K562 (cell line): ENCODE results near the gene WASF2. TPM values are rescaled to one million over a fixed set of nuclear protein-coding genes. Genes with fewer than 3 reads are reported as not detected.

Experiments used
- CHD7 ChIP-seq: fragments of 200-600 bp; sonication (generic); IDR thresholded peaks from one replicate; pipeline ENCODE4 v1.6.1; 2012; ENCODE audit warnings: mild to moderate bottlenecking, low read depth, low read length, inconsistent platforms
- DLX4 ChIP-seq: fragments of 250-450 bp; sonication (Bioruptor Pico); IDR thresholded peaks from 2 replicates; pipeline ENCODE4 v1.6.1; 2021; ENCODE audit warnings: mild to moderate bottlenecking
- POU5F1 ChIP-seq: fragments of 150-350 bp; IDR thresholded peaks from 2 replicates; pipeline ENCODE4 v1.6.1; 2014; ENCODE audit warnings: borderline replicate concordance, low read length, low read depth, mild to moderate bottlenecking; ENCODE audit not compliant: partially characterized antibody
- PRDM10 ChIP-seq: fragments of 450-650 bp; IDR thresholded peaks from 2 replicates; pipeline ENCODE4 v1.6.1; 2018; ENCODE audit not compliant: partially characterized antibody
- RBM17 ChIP-seq: fragments of 200-400 bp; formaldehyde crosslinking; IDR thresholded peaks from 2 replicates; pipeline ENCODE4 v1.6.1; 2017; ENCODE audit warnings: low read depth, mild to moderate bottlenecking, low read length, borderline replicate concordance
- ZFX ChIP-seq: sonication (generic); formaldehyde crosslinking; IDR thresholded peaks from 2 replicates; pipeline ENCODE4 v1.8.0; 2022; ENCODE audit warnings: mild to moderate bottlenecking, missing genetic modification reagents, moderate library complexity
- ZNF174 ChIP-seq: fragments of 250-450 bp; sonication (Bioruptor Pico); IDR thresholded peaks from 2 replicates; pipeline ENCODE4 v1.4.0; 2020; ENCODE audit warnings: mild to moderate bottlenecking
- ZNF311 ChIP-seq: fragments of 250-450 bp; sonication (Bioruptor Pico); IDR thresholded peaks from 2 replicates; pipeline ENCODE4 v1.4.0; 2020; ENCODE audit warnings: mild to moderate bottlenecking, moderate library complexity
- polyA plus RNA-seq, 8 experiments: library from polyadenylated mRNA; depleted of rRNA in 4 of 8; stranded (reverse) in 5 of 8; unstranded in 3 of 8; fragments of >200 nt; fragmentation: Nextera tagmentation in 2 of 8; fragmentation: Illumina TruSeq in 1 of 8; extraction: Ambion mirVana in 2 of 8; extraction: Trizol in 1 of 8; gene quantifications; 2 replicates each; pipeline versions ENCODE4 v1.2.1 to v1.2.3, GENCODE V29; 2011 to 2014; ENCODE audit warnings: inconsistent platforms in 1 of 8, missing spikeins in 1 of 8
- total RNA-seq, 7 experiments: library from RNA; depleted of rRNA in 6 of 7; stranded (reverse); fragments of >200 nt in 6 of 7; fragmentation: Illumina TruSeq in 2 of 7; extraction: Trizol in 2 of 7; gene quantifications; 2 replicates each; pipeline versions ENCODE4 v1.2.1 to v1.2.3, GENCODE V29; 2011 to 2021; ENCODE audit warnings: low replicate concordance in 1 of 7
- TF ChIP-seq, protein P1 (sequence below), 3 experiments: IDR thresholded peaks in 2 of 3; conservative IDR thresholded peaks in 1 of 3; 2 replicates each; pipeline ENCODE4 v1.5.1; 2011 to 2012; ENCODE audit warnings: low read length in 3 of 3, mild to moderate bottlenecking in 3 of 3, control low read depth in 2 of 3, improper control_type of control experiment in 1 of 3, inconsistent platforms in 1 of 3, low read depth in 1 of 3, mixed read lengths in 1 of 3, moderate library complexity in 1 of 3; ENCODE audit not compliant: insufficient read depth in 2 of 3

Gene WASF2
- total and polyA plus RNA-seq, 9 of the 15 experiments (the other 6 are each of a cell fraction or from before 2014, with no cell fraction given) = 8.2 to 163 (median 31.2) TPM

GRCh38 chr1:27513528-27513927 lies 23.6 kb upstream of the WASF2 start (continued):
- TF ChIP-seq PRDM10 (peak; percentile 83), CHD7 (no peak), ZFX (CRISPR knock-in tag) (peak; percentile 53), ZNF174 (CRISPR knock-in tag) (no peak), RBM17 (no peak), DLX4 (CRISPR knock-in tag) (no peak), ZNF311 (CRISPR knock-in tag) (no peak), POU5F1 (no peak)
- TF ChIP-seq, protein P1, sequence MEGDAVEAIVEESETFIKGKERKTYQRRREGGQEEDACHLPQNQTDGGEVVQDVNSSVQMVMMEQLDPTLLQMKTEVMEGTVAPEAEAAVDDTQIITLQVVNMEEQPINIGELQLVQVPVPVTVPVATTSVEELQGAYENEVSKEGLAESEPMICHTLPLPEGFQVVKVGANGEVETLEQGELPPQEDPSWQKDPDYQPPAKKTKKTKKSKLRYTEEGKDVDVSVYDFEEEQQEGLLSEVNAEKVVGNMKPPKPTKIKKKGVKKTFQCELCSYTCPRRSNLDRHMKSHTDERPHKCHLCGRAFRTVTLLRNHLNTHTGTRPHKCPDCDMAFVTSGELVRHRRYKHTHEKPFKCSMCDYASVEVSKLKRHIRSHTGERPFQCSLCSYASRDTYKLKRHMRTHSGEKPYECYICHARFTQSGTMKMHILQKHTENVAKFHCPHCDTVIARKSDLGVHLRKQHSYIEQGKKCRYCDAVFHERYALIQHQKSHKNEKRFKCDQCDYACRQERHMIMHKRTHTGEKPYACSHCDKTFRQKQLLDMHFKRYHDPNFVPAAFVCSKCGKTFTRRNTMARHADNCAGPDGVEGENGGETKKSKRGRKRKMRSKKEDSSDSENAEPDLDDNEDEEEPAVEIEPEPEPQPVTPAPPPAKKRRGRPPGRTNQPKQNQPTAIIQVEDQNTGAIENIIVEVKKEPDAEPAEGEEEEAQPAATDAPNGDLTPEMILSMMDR (IDR thresholded peaks at IDR 0.05 in 2 of 3, conservative IDR thresholded peaks at IDR 0.05 in 1 of 3; ENCODE audit: insufficient read depth in 2 of 3, low read depth in 1 of 3, low read length in 3 of 3) = 0 out of 6 replicates have a peak, but pooled peaks of 1 of the 3 experiments have one; percentile 2
